Stimulated activated CD8-positive, alpha-beta memory T cell treated with anti-CD3 and anti-CD28 coated beads, Interleukin-15, amount 100 ng/mL, for 24 hours (primary cell): ENCODE data around the gene TXLNA.
"Not testable (repeated sequence)": the region's sequence is repeated elsewhere in the genome, so short reads cannot be mapped to it uniquely, and the experiment has no call there.

Source experiments
- DNase-seq: peaks from one replicate; pipeline ENCODE4 v3.0.0-alpha.2; 2020; ENCODE audit warnings: low read depth

TXLNA gene

DNA sequence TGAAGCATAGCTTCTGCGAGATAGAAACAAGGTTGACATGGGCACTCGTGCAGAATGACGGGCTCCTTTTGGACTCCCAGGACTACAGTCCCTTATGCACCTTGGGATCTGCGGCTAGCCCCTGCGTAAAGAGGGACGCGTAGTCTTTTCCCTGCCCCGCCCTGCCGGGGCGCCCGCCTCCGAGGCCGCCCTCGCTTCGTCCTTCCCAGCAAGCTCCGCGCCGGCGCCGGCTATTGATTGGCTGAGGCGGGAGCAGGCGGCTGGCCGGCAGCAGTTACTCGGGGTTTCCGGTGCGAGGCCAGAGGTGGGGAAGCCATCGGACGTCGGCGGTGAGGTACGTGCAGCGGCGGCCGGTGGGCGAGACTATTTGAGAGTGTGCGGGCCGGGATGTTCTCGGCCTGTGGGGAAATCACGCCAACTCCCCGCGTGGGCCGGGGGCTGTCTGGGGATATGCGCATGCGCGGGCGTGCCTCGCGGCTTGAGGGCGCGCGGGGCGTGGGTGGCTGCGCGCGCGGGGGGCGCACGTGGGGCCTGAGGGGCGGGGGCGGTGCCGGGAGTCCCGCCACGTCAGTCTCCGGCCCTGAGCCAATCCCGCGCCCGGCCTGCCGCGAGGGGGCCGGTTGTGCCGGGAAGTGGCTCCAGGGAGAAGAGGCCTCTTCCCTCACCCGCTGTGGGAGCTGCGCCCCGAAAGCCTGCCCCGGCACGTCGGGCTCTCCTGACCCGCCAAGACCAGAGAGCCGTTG, at the start of gene TXLNA:
Gene TXLNA, plus strand, starts transcription at position 233 of the 743 bp plus-strand sequence. CDS start 671 bp downstream, outside the sequence.
- peak; percentile 80 for DNase-seq

DNA sequence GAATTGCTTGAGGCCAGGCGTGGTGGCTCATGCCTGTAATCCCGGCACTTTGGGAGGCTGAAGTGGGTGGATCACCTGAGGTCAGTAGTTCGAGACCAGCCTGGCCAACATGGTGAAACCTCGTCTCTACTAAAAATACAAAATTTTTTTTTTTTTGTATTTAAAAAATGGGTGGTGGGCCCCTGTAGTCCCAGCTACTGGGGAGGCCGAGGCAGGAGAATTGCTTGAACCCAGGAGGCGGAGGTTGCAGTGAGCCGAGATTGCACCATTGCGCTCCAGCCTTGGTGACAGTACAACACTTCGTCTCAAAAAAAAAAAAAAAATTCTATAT, 45.6 kb upstream of the TXLNA start:
- not testable (repeated sequence) for DNase-seq

DNA sequence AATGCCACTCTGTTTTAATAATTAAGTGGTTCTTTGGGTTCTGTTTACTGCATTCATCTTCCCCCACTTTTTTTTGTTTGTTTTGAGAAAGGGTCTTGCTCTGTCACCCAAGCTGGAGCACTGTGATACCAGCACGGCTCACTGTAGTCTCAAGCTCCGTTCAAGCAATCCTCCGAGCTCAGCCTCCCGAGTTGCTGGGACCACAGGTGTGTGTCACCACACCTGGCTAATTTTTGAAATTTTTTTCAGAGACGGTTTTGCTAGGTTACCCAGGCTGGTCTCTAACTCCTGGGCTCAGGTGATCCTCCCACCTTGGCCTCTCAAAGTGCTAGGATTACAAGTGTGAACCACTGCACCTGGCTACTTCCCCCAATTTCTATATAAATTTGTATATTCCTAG, 42.4 kb upstream of the TXLNA start:
- no peak for DNase-seq

DNA sequence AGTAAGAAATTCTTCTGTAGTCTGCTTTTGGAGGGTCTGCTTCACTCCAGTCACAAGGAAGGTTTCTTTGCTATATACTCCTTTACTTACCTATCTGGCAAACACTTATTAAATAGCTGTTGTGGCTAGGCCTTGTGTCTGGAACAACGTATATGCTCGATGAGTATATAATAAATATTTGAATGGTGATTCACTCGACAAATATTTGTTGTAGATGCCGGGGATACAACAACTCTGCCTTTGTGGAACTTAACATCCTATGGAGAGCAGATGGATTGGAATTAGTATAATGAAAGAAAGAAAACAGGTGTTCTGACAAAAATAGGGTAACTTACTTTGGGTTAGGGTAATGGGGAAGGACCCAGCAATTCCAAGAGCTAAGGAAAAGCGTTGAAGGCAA, 40.5 kb upstream of the TXLNA start:
- no peak for DNase-seq

DNA sequence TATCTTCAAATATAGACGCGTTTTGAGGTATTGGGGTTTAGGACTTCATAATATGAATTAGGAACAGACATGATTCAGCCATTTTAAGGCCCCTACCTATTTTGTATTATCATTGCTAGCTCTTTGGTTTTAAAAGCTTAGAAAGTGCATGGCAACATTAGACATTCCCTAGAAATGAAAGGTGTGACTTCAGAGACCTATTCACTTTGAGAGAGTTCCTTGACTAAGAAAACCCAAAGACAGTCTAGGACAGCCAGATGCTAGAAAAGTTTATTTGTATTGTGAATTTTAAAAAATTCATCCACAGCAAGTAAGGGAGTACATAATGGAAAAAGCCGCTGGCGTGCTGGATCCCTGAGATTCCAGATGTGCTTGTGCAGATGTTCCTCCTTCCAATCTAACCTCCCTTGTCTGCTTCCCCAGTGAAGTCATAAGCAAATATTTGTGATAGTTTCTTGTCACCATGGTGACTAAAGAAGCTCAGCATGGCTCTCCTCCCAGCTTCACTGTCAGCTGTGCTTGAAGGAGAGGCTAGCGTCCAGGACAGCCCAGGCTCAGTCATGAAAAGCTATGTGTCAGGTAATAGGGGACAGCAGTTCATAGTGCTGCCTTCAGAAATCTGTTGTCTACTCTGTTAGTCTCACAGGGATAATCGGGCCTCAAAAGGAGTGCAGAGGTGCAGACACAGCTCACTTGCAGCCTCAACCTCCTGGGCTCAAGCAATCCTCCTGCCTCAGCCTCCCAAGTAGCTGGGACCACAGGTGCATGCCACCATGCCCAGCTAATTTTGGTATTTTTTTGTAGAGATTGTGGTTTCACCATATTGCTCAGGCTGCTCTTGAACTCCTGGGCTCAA, 36.8 kb upstream of the TXLNA start:
- no peak for DNase-seq

DNA sequence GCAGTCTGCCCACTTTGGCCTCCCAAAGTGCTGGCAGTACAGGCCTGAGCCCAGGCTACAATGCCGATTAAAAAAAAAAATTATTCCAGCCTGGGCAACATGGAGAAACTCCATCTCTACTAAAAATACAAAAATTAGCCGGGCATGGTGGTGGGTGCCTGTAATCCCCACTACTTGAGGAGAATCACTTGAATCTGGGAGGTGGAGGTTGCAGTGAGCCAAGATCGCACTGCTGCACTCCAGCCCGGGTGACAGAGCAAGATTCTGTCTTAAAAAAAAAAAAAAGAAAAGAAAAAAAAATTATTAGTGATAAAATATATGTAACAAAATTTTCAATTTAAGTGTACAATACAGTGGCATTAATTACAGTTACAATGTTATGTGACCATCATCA, 36.2 kb upstream of the TXLNA start:
- not testable (repeated sequence) for DNase-seq

DNA sequence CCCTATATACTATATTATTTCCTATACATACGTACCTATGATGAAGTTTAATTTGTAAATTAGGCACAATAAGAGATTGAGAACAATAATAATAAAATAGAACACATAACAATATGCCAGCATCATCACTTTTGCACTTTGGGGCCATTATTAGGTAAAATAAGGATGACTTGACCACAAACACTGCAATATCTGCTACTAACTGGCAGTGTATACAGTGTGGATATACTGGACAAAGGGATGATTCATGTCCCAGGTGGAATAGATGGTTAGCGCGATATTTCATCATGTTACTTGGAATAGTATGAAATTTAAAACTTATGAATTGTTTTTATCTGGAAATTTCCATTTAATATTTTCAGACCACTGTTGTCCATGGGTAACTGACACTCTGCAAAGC, 35.4 kb upstream of the TXLNA start:
- no peak for DNase-seq

DNA sequence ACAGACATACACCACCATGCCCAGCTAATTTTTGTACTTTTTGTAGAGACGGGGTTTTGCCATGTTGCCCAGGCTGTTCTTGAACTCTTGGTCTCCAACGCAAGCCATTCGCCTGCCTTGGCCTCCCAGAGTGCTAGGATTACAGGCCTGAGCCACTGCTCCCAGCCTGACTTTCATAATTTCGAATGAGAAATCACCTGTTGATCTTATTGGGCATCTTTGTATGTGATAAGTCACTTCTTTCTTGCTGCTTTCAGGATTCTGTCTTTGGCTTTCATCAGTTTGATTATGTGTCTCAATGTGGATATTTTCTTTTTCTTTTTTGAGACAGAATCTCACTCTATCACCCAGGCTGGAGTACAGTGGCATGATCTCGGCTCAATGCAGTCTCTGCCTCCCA, 31.7 kb upstream of the TXLNA start:
- DNase-seq, result not testable (repeated sequence)

DNA sequence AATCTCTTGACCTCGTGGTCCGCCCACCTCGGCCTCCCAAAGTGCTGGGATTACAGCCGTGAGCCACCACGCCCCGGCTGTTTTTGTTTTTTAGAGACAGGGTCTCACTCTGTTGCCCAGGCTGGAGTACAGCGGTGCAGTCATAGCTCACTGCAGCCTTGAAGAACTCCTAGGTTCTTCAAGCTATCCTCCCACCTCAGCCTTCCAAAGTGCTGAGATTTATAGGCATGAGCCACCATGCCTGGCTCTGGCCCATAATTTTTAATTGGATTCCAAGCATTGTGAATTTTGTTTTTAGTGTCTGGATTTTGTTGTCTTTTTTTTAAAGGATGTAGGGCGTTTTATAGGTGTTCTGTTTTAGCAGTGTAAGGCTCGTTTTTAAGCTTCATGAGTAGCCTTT, 28.6 kb upstream of the TXLNA start:
- DNase-seq, result no peak

DNA sequence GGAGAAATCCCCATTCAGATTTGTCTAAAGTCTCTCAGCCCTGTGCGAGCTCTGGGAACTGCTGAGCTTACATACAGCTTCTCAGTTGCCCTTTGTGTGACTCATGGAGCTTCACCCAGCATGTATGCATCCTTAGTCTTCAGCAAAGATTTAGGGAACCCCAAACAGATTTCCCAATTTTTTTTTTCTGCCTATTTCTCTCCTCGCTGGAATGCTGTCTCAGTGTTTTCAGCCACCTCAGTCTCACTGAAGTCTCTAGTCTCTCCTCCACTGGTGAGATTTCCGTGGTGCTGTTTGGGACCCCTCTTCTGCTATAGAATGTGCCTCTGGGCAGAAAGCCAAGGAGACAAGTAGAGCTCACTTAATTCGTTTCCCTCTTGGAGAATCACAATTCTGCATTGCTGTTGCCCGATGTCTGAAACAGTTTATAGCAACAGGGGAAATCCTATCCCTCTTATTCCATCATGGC, 28.1 kb upstream of the TXLNA start:
- DNase-seq, result no peak

DNA sequence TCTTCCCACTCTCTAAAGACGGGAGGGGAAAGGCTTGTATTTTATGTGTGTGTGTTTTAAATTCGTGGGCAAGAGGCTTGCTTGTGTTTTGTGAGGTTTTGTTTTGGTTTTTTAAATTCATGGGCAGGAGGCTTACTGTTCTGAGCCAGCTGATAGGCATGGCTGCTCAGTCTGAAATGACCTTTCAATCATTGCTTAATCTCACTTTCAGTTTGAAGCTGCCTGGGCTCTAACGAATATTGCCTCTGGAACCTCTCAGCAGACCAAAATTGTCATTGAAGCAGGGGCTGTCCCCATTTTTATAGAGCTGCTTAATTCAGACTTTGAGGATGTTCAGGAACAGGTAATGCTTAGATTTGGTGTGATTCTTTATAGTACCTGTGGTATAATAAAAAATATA, 20.3 kb upstream of the TXLNA start:
- DNase-seq, result no peak

DNA sequence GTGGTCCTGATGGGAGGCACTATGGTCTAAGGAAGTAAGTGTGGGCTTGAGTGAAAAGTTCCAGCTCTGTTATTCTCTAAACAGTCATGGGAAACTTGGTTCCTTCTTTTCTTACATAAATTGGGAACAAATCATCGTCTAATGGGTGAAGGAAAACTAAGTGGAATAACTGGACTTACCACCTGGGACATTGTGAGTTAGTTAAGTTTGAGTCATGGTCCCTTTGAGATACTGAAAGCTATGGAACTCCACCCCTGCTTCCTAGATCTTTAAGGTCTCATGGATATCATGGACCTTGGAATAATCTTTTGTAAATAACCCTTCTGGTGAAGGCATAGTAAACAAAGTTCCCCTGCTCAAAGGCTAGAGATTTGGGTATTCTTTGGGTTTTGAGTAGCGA, 16.1 kb upstream of the TXLNA start:
- no peak for DNase-seq

DNA sequence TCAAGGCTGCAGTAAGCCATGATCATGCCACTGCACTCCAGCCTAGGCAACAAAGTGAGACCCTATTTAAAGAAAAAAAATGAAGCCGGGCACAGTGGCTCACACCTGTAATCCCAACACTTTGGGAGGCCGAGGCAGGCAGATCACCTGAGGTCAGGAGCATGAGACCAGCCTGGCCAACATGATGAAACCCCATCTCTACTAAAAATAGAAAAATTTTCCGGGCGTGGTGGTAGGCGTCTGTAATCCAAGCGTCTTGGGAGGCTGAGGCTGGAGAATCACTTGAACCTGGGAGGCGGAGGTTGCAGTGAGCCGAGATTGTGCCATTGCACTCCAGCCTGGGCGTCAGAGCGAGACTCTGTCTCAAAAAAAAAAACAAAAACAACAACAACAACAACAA, 13.8 kb upstream of the TXLNA start:
- DNase-seq, result not testable (repeated sequence)

DNA sequence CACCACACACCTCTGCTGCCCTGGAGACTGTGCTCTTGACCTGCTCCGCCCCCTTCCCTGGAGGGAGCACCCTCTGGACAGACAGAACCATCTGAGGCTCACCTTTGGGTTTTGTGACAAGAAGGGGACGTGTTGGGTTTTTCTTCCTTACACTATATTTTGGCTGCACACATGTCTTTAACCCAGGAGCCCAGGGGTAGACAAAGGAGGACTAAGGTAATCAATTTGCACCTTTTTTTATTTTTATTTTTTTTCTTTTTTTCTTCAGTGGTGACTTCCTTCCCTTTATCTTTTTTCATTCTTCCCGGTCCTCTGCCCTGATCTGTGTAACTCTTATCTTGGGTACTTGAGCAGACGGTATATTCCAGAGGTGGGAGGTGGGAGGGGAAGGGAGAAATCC, 8.5 kb upstream of the TXLNA start:
- no peak for DNase-seq

DNA sequence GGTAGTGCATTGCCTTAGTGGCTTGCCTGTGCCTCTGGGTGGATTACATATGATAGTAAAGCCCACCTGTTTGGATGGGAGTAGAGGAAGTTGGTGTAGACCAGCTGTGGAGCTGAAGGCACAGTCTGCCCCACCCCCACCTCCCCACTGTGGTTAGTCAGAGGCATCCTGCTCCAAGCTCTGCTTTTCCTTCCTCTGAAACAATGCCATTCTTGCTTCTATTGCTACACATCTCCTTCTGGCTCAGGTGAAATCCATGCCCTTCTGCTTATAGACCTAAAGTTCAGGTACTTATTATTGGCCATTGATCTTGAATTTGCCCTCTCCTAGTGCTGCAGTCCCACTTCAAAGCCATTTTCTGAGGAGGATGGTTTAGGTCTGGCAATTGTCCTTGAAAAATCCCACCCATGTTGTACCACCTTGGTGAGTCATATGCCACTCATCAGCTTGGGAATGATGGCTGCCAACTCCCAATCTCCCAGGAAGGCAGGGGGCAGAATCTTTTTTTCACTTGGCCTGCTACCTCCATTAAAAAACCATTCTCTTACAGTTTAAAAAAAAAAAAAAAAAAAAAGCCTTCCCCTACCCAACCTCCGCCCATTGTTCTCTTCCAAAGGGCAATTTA, 6.7 kb upstream of the TXLNA start:
- no peak for DNase-seq

DNA sequence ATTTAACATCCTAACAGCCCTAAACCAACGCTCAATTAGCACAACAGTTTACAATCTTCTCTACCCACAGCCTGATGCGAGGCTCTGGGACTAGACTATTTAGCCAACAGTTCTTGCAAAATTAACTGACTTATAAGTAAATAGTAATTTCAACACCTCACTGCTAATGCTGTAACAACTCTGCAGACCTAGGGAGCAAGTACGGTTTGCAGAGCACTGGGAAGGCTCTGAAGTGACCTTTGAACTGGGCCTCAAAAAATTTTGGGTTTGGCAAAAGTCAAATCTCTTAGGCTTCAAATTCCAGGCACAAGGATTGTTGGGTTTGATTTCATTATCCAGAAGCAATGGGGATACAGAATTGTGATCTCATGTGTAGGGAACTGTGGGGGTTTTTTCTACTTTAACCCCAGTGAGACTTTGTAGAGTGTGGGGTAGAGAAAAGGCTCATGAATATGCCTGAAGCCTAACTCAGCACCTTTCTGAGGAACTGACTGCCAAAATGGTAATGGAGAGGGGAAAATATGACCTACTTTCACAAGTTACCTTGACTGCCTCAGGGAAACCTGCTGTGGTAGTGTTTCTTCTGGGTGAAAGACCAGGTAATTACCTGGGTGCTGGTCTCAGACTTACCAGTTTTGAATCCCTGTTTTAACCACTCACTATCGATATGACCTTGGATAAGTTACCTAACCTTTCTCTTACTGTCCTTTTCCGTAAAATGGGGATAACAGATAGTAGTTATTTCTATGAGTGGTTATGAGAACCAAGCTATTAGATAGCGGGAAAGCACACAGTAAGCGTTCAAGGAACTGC, 889 bp upstream of the TXLNA start:
- no peak for DNase-seq

DNA sequence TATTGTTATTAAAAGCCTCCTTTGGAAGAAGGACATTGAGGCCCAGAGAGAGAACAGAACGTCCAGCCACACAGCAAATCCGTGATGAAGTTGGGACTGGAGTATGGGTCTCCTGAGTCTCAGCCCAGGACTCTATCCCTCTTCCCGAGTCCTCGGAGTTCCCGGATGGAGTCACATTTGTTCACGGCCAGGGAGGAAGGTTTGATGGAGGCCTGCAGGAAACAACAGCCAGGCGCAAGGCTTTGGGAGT, 357 bp upstream of the TXLNA start:
- DNase-seq, result no peak

DNA sequence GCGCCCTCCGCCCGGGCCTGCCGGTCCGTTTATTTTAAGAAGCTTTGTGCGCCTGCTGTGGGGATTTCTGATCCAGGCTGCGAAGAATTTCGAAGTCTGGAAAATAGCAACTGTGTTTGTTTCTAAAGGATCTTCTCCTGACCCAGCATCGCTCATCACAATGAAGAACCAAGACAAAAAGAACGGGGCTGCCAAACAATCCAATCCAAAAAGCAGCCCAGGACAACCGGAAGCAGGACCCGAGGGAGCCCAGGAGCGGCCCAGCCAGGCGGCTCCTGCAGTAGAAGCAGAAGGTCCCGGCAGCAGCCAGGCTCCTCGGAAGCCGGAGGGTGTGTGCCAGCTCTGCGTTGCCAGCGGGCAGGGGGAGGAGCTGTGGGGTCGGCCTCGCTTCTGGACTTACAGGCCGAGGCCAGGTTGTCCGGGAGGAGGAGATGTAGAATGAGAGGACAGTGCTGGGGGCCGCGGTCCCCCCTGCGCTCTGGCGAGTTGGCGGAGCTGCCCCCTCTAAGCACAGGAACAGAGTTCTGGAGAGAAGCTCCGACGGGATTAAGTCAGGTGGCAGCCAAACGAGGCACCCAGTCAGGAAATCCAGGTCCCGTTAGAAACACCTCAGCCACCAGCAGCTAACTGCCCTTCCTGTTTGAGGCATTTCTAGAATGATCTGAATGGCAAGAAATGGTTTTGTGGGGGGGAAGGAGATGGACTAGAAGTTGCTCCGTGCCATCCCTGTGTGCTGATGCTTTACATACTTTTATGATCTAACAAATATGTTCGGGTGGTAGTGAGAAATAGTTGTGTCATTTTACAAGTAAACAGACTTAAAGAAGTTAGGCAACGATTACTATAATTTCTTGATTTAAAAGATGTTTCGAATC, 948 bp downstream of the TXLNA start:
- DNase-seq, result no peak

DNA sequence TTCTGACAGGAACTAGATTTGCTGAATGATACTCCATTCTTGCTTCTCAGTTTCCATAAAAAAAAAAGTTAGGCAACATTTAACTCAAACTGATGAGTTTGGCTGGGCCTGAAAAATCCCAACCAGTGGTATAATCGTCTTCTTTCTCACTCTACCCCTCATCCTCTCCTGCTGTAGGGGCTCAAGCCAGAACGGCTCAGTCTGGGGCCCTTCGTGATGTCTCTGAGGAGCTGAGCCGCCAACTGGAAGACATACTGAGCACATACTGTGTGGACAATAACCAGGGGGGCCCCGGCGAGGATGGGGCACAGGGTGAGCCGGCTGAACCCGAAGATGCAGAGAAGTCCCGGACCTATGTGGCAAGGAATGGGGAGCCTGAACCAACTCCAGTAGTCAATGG, 1.6 kb downstream of the TXLNA start:
- no peak for DNase-seq

DNA sequence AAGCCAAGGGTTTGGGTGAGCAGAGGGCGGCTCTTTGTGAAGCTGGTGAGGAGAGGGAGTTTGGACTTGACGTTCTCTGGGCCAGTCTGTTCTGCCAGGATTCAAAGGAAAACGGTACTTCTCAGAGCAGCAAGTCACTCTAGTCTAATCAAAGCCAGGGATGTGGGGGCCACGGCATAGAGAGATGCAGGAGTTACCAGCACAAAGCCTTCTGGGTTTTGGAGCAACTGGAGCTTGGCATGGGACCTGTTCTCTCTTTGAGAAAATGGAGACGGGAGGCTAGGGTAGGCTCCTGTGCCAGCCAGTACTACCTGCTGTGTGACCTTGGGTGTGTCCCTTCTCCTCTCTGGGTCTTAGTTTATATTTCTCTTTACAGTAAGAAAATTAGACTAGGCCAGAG, 2.1 kb downstream of the TXLNA start:
- no peak for DNase-seq

DNA sequence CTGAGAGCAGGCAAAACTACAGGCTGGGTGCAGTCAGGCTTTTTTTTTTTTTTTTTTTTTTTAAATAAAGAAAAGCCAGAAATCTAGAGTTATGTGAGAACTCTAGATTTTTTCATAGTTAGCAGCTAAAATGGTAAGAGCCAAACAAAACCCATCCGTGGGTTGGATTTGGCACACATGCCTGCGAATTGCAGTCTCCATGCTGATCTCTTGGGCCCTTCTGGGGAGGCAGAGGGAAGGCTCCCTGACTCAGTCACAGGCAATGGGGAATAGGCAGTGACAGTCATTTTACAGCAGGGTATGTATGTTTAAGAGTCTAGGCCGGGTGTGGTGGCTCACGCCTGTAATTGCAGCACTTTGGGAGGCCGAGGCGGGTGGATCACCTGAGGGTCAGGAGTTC, 2.6 kb downstream of the TXLNA start:
- DNase-seq, result no peak

DNA sequence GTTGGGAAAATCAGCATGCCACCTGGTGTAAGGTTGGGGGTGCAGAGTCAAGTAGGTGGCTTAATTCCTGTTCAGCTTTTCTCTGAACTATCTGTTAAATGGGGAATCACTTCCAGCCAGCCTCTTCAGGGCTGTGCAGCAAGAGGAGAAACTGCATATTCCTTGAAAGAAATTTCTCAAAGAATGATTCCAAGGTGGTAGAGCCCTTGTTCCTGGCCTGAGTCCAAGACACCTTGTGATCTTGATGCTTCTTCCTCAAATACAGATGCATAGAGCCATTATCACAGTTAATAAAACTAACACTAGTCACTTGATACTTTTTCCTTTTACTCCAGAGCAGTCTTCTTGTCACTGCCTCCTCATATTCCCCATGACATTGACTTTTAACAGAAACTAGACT, 5.2 kb downstream of the TXLNA start:
- no peak for DNase-seq
